H1 (cell line): Measurements from ENCODE around the gene SLC9A5. TPM values are rescaled to one million over a fixed set of nuclear protein-coding genes. Genes with fewer than 3 reads are reported as not detected.
A peak's percentile ranks its signal among the peaks of the same experiment; 100 is the strongest.

Experiments
- ASH2L ChIP-seq: fragments of 200-600, 300-600 bp; sonication (generic); IDR thresholded peaks from one replicate; pipeline ENCODE4 v1.7.1; 2017; ENCODE audit warnings: low read length
- CHD2 ChIP-seq: IDR thresholded peaks from 2 replicates; pipeline ENCODE4 v1.6.1; 2012; ENCODE audit warnings: low read length, improper control_type of control experiment
- PHF8 ChIP-seq: fragments of 200-600 bp; sonication (generic); conservative IDR thresholded peaks from 2 replicates; pipeline ENCODE4 v1.7.1; 2012; ENCODE audit warnings: low read depth, mild to moderate bottlenecking, inconsistent platforms, low read length, moderate library complexity
- RAD21 ChIP-seq, 2 experiments: IDR thresholded peaks in 1 of 2; conservative IDR thresholded peaks in 1 of 2; 2 replicates each; pipeline ENCODE4 v1.6.1; 2011; ENCODE audit warnings: low read depth in 2 of 2, low read length in 2 of 2, improper control_type of control experiment in 1 of 2, inconsistent platforms in 1 of 2, mild to moderate bottlenecking in 1 of 2, moderate library complexity in 1 of 2
- RNF2 ChIP-seq: fragments of 200-900, 300-1000 bp; sonication (generic); IDR thresholded peaks from 2 replicates; pipeline ENCODE4 v1.7.1; 2016; ENCODE audit warnings: borderline replicate concordance, low read depth, mild to moderate bottlenecking, antibody characterized with exemption, low read length; ENCODE audit not compliant: poor library complexity, severe bottlenecking; ENCODE audit errors: missing control alignments
- TCF12 ChIP-seq: IDR thresholded peaks from 2 replicates; pipeline ENCODE4 v1.6.1; 2011; ENCODE audit warnings: low read depth, mild to moderate bottlenecking, low read length
- USF2 ChIP-seq: IDR thresholded peaks from 2 replicates; pipeline ENCODE4 v1.6.1; 2011; ENCODE audit warnings: low read length, improper control_type of control experiment
- polyA plus RNA-seq, 7 experiments: library from polyadenylated mRNA; depleted of rRNA in 3 of 7; stranded (reverse) in 5 of 7; unstranded in 2 of 7; fragments of >200 nt in 5 of 7; fragments of 200-250 nt in 2 of 7; gene quantifications; 1 replicate in 5 of 7; 2 replicates in 1 of 7; 4 replicates in 1 of 7; pipeline versions ENCODE4 v1.2.1 to v1.2.3, GENCODE V29; 2011 to 2013; ENCODE audit warnings: missing spikeins in 2 of 7, mixed read lengths in 2 of 7
- total RNA-seq: library from RNA; stranded (reverse); fragmentation: NEBNext Ultra II Directional; extraction: Animal tissue kit (Norgen Biotek cat#: 25700); gene quantifications from 2 replicates; pipeline ENCODE4 v1.2.1, GENCODE V29; 2021

Gene SLC9A5
- total and polyA plus RNA-seq, 2 of the 8 experiments (the other 6 are each of a cell fraction or from before 2014, with no cell fraction given), result 7.9 to 8.6 TPM

GRCh38 chr16:67260426-67261063 lies 11.8 kb downstream of the SLC9A5 start (continued):
- TF ChIP-seq RNF2 (no peak), RAD21 (IDR thresholded peaks at IDR 0.05 in 1 of 2, conservative IDR thresholded peaks at IDR 0.05 in 1 of 2; ENCODE audit: low read depth in 2 of 2, low read length in 2 of 2) (peak; percentile 69 to 79), ASH2L (no peak), USF2 (no peak), PHF8 (no peak), CHD2 (no peak), TCF12 (no peak)
